AG09319 (cell line): ENCODE data around the gene COL6A3.
A peak's percentile ranks its signal among the peaks of the same experiment; 100 is the strongest.

Experiments used
- DNase-seq: peaks from one replicate; pipeline ENCODE4 v3.0.0-alpha.2; 2010; ENCODE audit warnings: low read depth; ENCODE audit errors: extremely low read depth
- TF ChIP-seq, protein P1 (sequence below): IDR thresholded peaks from 2 replicates; pipeline ENCODE4 v1.5.1; 2011; ENCODE audit warnings: low read depth, mild to moderate bottlenecking, inconsistent platforms, low read length, moderate library complexity

Gene COL6A3, protein sequence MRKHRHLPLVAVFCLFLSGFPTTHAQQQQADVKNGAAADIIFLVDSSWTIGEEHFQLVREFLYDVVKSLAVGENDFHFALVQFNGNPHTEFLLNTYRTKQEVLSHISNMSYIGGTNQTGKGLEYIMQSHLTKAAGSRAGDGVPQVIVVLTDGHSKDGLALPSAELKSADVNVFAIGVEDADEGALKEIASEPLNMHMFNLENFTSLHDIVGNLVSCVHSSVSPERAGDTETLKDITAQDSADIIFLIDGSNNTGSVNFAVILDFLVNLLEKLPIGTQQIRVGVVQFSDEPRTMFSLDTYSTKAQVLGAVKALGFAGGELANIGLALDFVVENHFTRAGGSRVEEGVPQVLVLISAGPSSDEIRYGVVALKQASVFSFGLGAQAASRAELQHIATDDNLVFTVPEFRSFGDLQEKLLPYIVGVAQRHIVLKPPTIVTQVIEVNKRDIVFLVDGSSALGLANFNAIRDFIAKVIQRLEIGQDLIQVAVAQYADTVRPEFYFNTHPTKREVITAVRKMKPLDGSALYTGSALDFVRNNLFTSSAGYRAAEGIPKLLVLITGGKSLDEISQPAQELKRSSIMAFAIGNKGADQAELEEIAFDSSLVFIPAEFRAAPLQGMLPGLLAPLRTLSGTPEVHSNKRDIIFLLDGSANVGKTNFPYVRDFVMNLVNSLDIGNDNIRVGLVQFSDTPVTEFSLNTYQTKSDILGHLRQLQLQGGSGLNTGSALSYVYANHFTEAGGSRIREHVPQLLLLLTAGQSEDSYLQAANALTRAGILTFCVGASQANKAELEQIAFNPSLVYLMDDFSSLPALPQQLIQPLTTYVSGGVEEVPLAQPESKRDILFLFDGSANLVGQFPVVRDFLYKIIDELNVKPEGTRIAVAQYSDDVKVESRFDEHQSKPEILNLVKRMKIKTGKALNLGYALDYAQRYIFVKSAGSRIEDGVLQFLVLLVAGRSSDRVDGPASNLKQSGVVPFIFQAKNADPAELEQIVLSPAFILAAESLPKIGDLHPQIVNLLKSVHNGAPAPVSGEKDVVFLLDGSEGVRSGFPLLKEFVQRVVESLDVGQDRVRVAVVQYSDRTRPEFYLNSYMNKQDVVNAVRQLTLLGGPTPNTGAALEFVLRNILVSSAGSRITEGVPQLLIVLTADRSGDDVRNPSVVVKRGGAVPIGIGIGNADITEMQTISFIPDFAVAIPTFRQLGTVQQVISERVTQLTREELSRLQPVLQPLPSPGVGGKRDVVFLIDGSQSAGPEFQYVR (N-terminal part only)

DNA sequence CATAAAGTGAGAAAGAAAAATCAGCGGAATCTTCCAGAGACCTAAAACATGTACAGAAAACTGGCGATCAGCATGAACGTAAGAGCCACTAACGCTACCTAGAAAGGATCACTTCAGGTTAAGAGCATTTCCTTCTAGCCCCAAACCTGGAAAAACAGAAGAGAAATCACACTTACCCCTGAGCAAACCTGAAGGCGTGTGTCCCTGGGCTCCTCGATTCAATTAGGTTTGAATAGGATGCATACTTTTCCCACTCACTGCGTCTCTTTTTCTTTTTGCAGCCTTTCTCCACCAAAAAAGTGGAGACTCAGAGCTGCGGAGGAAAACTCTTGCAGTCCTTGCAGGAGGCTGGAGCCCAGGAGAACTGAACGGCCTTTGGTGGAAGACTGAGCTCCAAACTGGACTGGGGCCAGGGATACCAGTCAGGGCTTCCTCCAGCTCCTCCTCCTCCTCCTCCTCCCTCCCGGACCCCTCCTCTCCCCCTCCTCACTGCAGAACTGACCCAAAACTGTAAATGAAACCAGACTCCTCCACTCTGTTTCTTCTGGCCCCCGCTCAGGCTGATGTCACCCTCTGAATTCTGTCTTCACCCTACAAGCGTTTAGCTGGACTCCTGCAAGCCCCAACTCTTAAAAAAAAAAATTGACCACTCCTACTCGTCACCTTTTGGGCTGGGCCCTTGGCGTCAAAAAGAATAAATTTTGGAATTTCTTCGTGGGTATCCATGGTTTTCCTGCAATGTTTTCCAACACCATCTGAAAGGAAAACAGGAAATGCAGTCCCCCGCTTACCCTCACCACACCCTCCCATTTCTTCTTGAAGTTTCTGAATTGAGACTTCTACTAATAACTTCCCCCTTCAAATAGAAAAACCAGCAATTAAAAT, at the start of gene COL6A3:
Gene COL6A3, minus strand, starts transcription at position 388 of the 885 bp plus-strand sequence. CDS start 17,347 bp downstream, outside the sequence.
- peak; percentile 96 for DNase-seq
- TF ChIP-seq, protein P1, sequence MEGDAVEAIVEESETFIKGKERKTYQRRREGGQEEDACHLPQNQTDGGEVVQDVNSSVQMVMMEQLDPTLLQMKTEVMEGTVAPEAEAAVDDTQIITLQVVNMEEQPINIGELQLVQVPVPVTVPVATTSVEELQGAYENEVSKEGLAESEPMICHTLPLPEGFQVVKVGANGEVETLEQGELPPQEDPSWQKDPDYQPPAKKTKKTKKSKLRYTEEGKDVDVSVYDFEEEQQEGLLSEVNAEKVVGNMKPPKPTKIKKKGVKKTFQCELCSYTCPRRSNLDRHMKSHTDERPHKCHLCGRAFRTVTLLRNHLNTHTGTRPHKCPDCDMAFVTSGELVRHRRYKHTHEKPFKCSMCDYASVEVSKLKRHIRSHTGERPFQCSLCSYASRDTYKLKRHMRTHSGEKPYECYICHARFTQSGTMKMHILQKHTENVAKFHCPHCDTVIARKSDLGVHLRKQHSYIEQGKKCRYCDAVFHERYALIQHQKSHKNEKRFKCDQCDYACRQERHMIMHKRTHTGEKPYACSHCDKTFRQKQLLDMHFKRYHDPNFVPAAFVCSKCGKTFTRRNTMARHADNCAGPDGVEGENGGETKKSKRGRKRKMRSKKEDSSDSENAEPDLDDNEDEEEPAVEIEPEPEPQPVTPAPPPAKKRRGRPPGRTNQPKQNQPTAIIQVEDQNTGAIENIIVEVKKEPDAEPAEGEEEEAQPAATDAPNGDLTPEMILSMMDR, result no peak

DNA sequence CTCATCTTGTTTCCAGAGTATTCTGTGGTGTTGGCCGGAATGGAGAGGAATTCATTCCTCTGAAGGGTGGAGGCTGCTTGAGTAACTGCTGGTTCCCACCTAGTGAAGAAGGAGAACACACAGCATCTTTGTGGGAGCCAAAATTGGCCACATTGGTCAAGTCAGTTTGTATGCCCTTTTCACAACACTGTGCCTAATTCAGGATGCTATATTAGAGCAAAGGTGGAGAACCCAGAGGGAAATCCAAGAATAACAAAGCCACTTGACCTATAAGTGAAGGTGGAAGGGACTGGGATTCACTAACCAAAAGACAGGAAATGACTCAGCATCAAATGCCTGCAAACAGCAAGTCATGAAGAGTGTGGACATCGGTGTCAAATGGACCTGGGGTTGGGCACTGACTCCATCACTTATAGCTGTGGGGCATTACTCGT, 45.8 kb upstream of the COL6A3 start:
- DNase-seq, result no peak
- TF ChIP-seq, protein P1, result no peak

DNA sequence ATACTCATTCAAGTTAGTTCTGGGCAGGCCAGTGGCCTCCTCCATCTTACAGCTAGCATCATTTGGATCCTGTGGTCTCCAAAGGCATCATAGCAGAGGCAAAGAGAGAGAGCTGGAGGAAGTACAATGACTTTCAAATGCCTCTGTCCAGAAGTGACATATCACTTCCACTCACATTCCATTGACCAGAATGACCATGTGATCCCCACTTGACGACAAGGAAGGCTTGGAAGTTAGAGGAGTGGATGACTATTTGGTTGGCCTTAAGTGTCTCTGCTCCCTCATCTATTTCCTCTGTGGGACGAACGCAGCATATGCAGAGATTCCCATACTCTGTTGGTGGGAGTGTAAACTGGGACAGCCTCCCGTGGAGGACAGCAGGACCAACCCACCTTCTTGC, 45.3 kb upstream of the COL6A3 start:
- TF ChIP-seq, protein P1, result no peak
- no peak for DNase-seq

DNA sequence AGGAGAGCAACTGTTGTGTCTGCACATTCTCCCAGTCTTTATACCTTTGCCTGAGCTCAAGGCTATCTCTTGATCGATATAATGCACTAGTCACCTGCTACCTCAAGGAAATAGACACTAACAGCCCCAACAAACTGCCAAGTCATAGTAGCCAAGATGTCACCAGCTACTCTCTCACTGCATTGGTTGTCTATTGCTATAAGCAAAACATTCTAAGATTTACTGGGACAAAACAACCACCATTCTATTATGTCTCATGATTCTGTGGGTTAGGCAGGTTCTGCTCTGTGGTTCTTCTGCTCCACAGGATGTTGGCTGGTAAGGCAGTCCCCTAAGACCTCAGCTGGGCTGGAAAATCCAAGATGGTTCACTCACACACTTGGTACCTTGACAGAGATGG, 44.6 kb upstream of the COL6A3 start:
- no peak for DNase-seq
- TF ChIP-seq, protein P1, result no peak

DNA sequence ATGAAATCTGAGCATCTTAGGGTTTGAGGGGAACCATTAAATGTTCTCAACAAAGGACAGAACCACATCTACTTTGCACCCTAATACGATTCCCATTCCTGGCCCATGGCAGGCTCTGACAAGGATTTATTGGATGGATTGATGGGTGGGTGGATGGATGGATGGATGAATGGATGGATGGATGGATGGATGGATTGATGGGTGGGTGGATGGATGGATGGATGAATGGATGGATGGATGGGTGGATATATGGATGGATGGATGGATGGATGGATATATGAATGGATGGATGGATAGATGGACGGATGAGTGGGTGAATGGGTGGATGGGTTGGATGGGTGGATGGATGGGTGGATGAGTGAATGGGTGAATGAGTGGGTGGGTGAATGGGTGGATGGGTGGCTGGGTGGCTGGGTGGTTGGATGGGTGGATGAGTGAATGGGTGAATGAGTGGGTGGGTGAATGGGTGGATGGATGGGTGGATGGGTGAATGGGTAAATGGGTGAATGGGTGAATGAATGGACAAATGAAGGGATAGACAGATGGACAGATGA, 43.5 kb upstream of the COL6A3 start:
- no peak for DNase-seq
- TF ChIP-seq, protein P1, result no peak

DNA sequence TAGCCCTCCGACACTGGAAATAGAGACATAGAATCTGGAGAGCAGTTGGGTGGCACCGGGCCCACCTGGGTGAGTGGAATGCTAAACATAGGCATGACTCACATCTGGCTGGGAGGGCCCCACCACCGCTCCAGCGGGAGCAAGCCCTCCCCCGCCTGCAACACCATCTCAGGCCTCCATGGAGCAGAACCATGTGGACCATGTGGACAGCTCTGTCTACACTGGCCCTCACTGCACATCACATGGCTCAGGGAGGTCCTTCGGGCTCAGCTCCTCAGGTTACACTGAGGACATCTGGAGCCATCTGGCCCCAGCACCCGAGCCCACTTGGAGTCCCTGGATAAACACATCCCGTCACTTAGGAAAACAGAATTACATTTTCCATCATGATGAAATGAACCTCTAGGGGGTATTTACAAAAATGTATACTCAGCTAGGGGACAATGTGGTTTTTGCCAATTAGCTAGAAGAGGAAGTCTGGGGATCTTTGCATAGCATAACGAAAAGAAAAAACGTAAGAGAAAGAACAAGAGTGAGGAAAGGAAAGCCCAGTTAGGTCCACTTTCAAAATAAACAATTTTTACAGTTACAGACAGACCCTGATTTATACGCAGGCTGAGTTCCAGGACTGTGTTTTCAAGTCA, 42.4 kb upstream of the COL6A3 start:
- TF ChIP-seq, protein P1, result no peak

More for the DNA sequence above, 42.4 kb upstream of the COL6A3 start:
- peak; percentile 81 for DNase-seq
